Left forelimb (tissue), 1 donor: ENCODE measurements around the gene MBNL2.
"Not testable (repeated sequence)": the region's sequence is repeated elsewhere in the genome, so short reads cannot be mapped to it uniquely, and the experiment has no call there.

Experiments used
- DNase-seq: peaks from one replicate; pipeline ENCODE4 v3.0.0-alpha.2; 2018; ENCODE audit warnings: low spot score

MBNL2 gene

DNA sequence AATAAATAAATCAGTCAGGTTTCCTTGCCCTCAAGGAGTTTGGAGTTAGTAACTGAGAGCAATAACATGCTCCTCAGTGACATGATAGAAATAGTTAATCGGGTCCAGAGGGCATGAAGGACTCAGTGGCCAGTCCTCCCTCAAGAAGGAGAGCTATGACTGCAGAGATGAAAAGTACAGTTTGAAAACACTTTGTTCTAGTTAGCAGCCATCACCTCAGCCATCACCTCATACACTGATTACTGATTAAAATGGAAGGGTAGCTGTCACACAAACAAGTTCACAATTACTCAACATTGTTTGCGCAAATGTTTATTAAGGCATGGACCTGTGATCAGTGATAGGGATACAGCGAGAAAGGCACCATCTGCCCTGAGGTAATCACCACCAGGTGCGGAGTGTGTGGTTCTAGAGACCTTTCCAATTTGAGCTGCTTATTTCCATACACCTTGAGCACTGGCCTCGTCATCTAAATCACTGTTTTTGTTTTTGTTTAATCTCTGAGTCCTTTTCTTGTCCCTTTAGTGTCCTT is 126.5 kb downstream of the MBNL2 start:
- no peak for DNase-seq

DNA sequence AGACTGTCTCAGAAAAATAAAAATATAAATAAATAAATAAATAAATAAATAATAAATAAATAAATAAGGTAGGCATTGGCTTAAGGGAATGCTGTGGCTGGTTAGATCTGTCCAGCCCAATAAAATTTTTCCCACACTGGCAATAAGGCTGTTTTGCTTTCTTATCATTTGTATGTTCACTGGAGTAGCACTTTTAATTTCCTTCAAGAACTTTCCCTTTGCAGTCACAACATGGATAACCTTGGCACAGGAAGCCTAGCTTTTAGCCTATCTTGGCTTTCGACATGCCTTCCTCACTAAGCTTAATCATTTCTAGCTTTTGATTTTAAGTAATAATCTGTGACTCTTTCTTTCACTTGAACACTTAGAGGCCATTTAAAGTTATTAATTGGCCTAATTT is 129.9 kb downstream of the MBNL2 start:
- DNase-seq: not testable (repeated sequence)

DNA sequence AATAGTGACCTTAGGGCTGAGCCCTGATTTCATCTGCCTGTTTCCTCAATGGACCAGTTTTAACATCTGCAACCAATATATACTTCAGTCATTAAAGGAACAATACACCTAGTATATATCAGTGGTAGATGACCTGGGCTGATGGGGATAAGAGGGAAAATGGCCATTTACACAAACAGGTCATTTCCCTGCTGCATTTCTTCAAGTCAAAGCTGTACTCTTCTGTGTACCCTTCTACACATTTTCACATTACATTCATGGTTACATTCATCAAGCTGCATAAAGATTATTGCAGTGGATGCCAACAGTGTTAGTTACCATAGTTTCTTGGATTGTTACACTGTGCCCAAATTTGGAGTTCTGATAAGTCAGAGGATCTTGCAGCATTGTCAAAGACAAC is 130.7 kb downstream of the MBNL2 start:
- no peak for DNase-seq

DNA sequence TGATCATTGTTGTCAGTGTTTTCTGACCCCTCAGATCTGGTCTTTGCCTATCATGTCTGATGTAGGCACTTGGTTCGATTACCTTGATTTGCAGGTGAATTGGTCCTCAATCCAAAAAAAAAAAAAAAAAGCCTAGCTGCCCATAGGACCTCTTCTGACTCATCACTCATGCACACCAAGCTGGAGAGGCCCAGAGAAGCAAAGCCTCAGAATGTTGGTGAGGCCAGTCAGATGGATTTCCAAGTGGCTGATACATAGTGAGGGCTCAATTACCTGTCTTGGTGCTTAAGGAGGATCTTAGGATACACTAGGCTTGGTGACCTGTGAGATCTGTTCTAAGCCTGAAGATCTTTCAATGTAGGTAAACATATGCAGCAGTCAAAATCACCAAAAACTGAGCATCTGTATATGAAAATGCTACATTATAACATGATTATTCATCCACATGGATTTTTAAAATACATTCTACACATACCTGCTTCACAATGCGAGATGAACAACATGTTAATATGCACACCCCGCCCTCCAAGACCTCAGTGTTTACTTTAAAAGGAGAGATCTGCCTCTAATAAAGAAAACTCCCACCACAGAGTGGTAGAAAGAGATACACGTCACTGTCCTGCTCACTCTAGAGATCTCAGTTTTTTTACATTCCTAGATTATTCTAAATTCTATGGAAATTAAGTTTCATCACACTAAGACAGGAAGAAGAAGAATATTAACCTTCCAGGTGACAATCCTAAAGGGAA is 132.0 kb downstream of the MBNL2 start:
- DNase-seq: no peak

DNA sequence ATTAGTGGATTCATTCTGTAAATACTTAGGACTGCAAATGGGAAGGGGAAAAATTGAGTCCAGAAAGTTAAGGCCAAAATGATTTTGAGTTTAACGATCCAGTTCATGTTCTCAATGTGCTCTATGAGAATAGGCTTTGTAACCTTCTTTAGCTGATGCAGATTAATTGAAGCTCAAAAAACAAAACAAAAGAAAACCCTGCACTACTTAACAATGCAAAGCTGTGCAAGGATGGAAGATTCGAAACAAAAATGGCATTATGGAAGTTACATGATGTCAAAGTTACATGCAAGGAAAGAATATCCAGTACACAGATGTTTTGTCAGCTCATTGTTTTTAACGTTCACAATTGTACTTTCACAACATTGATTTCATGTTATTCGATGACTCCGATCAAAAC is 132.7 kb downstream of the MBNL2 start:
- no peak for DNase-seq

DNA sequence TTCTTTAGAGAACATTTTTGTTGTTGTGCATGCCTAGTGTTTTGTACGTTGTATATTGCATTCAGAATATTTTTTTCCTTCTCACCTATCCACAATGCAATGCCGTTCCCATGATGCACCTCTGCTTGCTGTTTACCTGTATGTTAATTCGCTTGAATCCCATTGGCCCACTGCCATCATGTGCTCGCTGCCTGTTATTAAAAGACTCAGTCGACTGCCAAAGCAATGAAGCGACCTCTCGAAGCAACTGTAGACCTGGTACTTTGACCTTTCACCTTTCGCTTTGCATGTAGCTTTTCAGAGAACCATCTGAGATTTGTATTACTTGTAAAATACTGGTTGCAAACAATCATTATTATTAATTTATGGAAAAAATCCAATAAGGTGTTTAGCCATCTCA is 134.5 kb downstream of the MBNL2 start:
- no peak for DNase-seq

DNA sequence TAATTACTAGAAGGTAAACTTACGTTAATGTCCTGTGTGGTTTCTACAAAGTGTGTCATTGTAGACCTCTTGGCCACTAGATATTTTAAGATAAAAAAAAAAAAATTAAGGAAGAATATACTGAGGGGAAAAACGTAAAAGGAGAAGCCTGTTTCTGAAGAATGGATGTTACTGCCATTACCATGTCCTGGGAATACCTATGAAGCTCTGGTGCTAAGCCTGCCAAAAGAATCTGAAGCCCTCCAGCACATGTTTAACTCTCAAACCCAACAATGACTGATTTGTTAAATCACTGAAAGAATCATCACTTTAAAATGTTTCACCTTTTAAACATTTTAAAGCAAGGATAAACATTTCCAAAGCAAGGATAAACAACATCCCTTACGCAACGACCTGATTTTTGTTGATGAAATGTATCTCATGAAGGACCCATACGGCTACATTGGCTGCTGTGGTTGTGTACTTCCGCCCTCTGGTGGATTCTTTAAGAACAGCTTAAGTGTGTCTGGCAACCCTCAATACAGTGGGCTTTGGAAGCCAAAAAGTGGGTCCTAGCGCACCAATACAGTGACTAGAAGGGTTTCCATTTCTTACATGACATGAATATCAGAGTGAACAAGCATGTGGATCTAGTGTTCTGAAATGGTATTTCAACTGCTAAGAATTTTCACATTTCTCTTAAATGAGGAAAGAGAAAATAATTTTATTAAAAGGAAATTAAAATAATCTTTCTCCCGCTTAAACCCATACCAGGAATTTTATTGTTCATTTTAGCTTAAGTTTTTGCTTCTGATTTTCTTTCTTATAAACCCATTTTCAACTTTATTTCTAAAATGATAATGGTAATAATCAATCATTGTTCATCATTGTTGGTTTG is 137.3 kb downstream of the MBNL2 start:
- no peak for DNase-seq

DNA sequence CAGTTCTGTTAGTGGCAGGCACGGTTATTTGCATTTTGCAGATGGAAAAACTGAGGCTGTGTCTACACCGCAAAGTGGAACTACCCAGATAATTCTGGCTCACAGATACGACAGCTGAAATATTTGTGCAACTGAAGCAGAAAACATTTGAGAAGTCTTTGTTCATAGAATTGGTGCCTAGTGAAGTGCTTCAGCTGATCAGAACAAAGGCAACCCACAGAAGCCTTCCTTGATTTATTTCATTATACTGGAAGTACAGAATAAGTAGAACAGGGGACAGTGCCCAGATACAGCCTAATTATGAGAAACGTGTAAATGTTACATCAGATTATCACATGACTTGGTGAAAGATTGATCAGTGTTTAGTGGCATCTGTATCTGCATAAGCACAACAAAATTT is 138.5 kb downstream of the MBNL2 start:
- DNase-seq: no peak

DNA sequence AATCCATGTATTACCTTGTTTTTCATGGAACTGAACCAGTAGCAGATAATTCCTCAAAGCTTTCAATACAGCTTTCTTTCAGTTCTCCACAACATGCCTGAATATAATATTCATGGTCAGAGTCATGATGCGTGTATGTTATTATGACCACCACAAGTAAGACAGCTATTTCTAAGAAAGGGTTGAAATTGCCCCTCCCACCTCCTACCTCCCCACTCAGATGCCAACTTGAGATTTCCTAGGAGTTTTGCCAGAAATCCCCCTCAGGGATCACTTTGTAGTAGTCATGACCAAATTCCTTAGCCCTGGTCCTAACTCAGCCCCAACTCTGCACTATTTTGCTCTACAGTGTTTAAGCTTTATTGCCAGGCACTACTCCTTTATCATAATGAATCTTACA is 141.9 kb downstream of the MBNL2 start:
- DNase-seq: no peak

DNA sequence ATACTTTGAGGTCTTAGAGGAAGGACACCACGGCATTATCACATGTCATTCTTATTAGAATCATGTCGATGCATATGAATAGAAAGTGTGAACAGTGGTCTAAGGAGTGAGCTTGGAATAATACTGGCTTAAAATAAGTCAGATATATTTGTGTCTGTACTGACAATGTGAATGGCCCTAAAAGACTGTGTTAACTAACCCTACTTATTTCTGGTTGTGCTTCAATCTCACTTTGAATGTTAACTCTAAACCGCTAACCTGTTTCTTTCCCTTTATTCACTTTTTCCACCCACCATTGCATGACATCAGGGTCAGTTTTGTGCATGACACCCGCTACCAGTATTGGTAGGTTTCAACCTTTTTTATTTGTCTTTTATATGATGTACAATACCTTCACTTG is 142.7 kb downstream of the MBNL2 start:
- DNase-seq: no peak

DNA sequence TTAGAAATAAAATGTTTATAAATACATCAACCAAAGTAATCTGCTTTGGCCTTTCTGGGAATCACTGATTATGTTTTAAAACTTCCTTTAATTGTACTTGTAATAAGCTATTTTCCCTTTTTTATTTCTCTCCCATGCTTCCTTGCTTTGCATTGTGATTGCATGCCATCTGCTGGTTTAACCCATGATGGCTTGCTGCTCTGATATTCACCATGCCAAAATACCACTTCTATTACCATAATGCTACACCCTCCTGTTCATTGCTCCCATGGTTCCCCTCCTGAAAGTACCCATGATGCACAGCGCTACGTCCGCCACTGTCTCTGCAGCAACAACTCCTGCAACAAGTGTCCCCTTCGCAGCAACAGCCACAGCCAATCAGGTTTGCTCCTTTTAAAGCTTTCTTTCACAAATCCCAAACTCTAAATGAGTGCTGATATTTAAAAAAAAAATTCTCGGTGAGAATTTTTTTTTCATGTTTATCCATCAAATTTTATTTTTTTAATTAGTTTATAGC is 144.1 kb downstream of the MBNL2 start:
- no peak for DNase-seq

DNA sequence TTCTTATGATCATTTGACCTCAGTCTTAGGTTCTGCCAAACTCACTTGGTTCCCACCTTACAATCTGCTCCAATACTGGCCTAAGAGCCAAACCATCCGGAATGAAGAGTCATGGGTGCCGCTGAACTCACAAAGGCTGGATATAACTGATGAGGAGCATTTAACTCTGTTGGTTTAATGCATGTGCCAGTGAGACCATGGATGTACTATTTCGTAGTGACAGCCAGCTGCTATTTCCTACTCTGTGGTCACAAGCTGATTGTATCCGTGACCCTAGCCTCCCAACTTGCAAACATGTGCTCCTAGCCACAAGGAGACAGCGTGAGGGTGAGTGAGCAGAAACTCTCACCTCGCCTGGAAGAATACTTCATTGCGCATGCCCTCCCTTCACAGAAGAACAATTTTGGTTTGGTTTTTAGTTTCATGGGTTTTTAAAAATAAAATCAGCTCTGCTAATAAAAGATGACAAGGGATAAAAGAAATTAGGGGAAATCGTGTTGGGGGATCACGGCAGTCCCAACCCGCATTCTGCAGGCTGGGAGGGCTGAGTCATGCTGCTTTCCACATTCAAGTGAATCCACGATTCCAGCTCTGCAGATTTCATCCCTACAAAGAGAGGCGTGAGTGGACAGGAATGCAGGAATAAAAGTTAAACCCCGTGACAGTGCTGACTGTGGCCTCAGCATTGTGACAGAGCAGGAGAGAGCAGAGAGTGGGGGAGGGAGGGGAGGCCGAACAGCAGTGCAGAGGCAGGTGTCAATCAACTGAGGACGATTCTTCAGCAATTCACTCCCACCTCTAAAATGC is 145.1 kb downstream of the MBNL2 start:
- no peak for DNase-seq

DNA sequence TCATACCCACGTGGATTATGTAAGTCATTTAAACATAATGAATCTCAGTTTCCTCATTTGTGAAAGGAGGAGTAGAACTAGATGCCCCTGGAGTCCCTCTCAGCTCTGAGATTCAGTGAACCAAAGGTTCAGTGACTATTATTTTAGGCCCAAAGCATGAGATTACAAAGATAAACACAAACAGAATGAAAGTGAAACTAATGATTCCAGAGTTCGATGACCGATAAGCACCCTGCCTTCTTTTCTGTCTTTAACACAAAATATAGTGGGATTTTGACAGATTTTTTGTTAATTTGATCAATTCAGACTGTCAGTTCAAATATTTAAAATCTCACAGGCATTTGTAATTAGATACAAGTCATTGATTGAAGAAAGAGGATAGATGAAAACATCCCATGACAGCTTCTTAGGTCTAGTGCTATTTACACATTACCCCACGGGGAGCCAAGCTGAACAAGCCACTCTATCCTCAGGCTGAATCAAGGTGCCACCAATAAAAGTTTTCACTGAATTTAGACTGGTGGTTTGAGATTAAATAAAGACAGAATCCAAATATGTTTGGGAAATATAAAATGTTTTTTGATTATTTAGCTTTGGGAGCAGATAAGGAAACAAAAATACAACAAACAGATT is 147.2 kb downstream of the MBNL2 start:
- DNase-seq: no peak

DNA sequence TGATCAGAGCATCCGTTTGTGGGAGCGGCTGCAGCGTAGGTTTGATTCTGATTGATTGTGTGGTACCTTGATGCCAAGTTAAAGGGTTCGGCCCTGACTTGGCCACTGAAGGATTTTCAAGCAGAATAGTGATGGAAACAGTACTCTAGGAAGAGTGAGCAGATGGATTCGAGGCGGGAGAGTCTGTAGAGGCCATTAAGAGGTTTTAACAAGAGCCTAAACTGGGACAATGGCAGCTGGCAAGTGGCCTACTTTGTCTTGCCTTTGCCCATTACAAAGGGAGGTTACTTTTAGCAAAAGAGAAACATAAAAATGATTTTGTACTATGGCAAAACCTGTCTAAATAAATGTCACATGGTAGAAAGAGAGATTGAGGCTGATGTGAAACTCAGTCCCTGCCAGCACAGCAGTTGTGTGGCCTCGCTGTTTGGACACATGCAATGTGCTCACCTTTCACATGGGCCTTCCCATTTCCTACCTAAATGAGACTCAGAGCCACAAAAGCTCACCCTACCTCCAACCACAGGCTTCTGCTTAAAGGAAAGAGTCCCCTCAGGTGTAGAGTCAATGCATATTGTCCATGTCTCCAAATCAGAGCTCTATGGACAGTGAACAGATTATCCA is 149.5 kb downstream of the MBNL2 start:
- no peak for DNase-seq

DNA sequence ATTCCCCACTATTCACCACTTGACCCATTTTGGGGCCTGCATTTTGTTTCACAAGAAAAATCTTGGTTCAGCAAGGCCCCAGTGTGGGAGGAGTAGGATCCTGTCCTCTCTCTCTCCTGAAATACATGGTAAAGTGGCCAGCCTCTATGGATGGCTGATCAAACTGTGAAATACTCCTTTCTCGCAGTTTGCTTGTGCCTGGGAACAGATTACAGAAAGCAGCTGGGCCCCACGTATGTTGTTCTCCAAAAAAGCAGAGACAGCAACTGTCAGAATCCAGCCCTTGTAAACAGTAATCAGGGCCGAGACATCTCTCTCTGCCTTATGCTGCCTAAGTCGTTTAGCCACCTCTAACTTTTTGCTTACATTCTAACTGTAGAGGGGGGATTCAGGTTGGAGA is 150.8 kb downstream of the MBNL2 start:
- no peak for DNase-seq

DNA sequence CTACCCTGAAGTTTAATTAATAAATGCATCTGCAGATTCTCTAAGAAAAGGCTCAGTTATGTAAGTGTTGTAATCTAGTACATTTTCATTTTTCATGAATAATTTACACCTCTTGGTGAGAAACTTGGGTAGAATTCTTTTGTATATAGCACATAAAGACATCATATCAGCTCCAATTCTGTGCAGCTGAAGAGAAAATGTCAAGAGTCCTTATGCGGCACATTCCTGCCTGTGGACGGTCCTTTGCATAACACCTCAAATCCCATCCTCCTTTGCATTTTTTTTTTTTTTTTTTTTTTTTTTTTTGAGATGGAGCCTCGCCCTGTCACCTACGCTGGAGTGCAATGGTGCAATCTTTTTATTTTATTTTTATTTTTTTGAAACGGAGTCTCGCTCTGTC is 151.7 kb downstream of the MBNL2 start:
- no peak for DNase-seq

DNA sequence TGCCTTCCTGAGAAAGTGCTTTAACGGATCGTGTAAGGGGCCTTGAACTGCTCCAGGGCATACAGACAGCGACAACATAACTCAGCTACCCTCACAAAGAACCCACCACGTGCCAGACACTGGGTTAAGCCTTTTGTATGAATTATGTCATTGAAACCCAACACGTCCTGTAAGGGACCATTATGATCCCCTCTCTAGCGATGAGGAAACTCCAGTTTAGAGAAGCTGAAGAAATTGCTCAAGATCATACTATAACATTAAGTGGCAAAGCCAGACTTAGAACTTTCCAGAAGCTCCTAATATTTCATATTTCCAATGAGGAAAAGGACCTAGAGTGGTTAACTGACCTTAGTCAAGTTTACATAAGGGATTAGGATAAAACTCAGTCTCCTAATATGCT is 154.8 kb downstream of the MBNL2 start:
- no peak for DNase-seq

DNA sequence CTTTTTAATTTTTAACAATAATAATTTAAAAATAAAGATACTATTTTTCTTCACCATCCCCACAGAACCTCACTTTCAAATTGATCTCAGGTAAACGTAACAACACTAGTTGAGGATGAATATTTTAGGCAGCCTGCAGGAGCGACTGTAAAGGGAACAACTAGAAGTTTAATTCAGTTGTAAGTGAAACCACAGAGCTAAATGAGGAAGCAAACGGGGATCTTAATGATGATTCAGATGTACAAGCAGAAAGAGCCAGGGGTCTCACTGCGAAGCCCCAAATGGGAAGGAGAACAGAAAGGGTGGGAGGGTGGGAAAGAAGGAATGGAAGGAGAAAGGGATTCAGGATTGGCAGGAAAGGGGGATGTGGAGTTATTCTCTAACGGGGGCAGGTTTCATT is 157.3 kb downstream of the MBNL2 start:
- no peak for DNase-seq

DNA sequence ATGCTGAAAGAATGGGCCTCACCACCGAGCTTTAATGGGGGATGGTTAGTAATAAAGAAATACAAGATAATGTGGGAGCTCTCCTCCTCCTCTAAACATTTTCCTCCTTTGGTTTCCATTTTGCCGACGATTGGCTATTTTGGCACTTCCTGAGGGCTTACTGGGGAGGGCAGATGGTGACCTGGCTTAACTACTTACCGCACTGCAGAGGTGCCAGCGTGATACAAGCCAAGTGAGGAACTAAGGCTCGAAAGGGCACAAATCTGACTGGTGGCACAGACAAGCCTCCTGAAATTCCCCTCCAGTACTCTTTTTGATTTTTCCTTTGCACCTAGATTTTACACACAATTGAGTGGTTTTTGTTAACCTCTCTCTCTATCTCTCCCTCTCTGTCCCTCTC is 158.6 kb downstream of the MBNL2 start:
- DNase-seq: no peak

DNA sequence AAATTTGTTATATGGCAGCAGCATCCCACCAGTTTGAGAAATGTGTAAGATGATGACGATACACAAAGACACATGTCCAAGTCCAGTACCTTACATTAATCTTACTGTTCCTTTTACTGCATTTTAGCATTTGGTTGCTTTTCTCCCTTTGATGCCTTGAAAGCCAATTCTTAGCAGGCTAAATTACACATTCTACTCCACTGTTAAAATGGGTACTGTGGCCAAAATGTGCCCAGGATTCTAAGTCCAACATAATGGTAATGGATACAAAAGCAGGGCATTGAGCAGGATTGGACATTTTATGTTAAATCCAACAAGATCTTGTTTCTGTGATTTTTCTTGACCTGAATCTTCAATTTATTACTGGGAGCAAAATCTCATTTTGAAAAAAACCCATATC is 159.1 kb downstream of the MBNL2 start:
- DNase-seq: no peak

DNA sequence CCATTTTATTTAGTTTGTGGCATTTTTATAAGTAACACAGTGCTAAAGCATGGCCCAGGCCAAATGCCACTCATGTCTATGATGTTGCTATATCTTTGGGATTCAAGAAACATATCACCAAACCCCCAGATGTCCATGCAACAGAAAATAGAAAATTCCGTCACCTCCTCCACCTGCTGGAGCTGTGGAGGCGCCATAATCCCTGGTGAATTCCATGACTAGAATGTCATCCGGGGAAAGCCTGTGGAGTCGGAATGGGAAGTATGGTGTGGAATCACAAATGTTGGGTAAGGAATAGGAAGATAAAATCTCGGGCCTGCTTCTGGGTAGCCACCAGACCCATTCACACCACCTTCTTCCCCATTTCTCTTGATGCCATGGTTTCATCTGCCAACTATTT is 160.1 kb downstream of the MBNL2 start:
- no peak for DNase-seq
